AG04449 (cell line): ENCODE data around the gene PHF12.

Experiments used
- CTCF ChIA-PET: fragments of 350-600 bp; formaldehyde crosslinking; extraction: SDS; loops from one replicate; lab custom pipeline; 2021; ENCODE audit warnings: antibody characterized with exemption; lab: Yijun Ruan, JAX
- POLR2A ChIA-PET: fragments of 400-600, 350-600 bp; formaldehyde crosslinking; extraction: SDS; loops from one replicate; lab custom pipeline; 2020; ENCODE audit warnings: antibody characterized with exemption, inconsistent platforms; lab: Yijun Ruan, JAX
- DNase-seq: peaks from one replicate; pipeline ENCODE4 v3.0.0-alpha.2; 2010; ENCODE audit warnings: low read depth, low spot score
- H3K4me3 ChIP-seq: 2 replicates; pipeline ENCODE4 v1.5.1; 2011; ENCODE audit warnings: low read depth, mild to moderate bottlenecking, control low read depth, low read length
- CTCF ChIP-seq: IDR thresholded peaks from one replicate; pipeline ENCODE4 v1.5.1; 2011; ENCODE audit warnings: mild to moderate bottlenecking, moderate library complexity, low read length, control low read depth, inconsistent platforms; ENCODE audit not compliant: insufficient read depth; ENCODE audit errors: missing control alignments

PHF12 gene

GRCh38 chr17:28911411-28912045 lies 39.8 kb downstream of the PHF12 start:
- TF ChIP-seq CTCF, result no peak
- H3K4me3 ChIP-seq, result no peak overlapping the region
- DNase-seq, result no peak
- CTCF ChIA-PET, result interaction anchor here (1.3 to 8.9 kb wide), 8 partner anchors 7 to 205 kb away, joined by 3 to 89 read pairs (median 12); partner anchors contain the start of genes DHRS13, FLOT2, NEK8 and TLCD1
- POLR2A ChIA-PET, result interaction anchor here (0.6 kb wide), 1 partner anchor 34 kb away, joined by 4 read pairs; no protein-coding TSS in a partner anchor

GRCh38 chr17:28910534-28910933 lies 40.8 kb downstream of the PHF12 start:
- no peak overlapping the region for H3K4me3 ChIP-seq
- CTCF ChIA-PET, result interaction anchor here (0.6 to 8.9 kb wide), 14 partner anchors 8 to 214 kb away, joined by 3 to 89 read pairs (median 4); partner anchors contain the start of genes DHRS13, FLOT2, NEK8 and TLCD1
- no peak for DNase-seq
- POLR2A ChIA-PET, result interaction anchor here (0.6 kb wide), 1 partner anchor 34 kb away, joined by 4 read pairs; no protein-coding TSS in a partner anchor
- TF ChIP-seq CTCF, result no peak

GRCh38 chr17:28908640-28909167 lies 42.6 kb downstream of the PHF12 start:
- POLR2A ChIA-PET, result no interaction called here
- H3K4me3 ChIP-seq, result no peak overlapping the region
- no peak for DNase-seq
- CTCF ChIA-PET, result interaction anchor here (1.1 to 8.9 kb wide), 9 partner anchors 10 to 208 kb away, joined by 4 to 89 read pairs (median 11); partner anchors contain the start of genes FLOT2, NEK8 and TLCD1
- TF ChIP-seq CTCF, result no peak

- CTCF ChIA-PET, result interaction anchor here (1.0 to 8.9 kb wide), 11 partner anchors 8 to 209 kb away, joined by 4 to 89 read pairs (median 11); partner anchors contain the start of genes FLOT2, NEK8 and TLCD1
- no peak for TF ChIP-seq CTCF
- no peak overlapping the region for H3K4me3 ChIP-seq
- POLR2A ChIA-PET, result interaction anchor here (0.6 to 1.4 kb wide), 2 partner anchors 156 to 181 kb away, joined by 3 read pairs; no protein-coding TSS in a partner anchor
- DNase-seq, result no peak
Measured at GRCh38 chr17:28907709-28908475, 43.4 kb downstream of the PHF12 start.

GRCh38 chr17:28906706-28907438 lies 44.4 kb downstream of the PHF12 start:
- POLR2A ChIA-PET, result interaction anchor here (1.4 kb wide), 1 partner anchor 180 kb away, joined by 3 read pairs; no protein-coding TSS in a partner anchor
- no peak for DNase-seq

More at GRCh38 chr17:28906706-28907438, 44.4 kb downstream of the PHF12 start:
- CTCF ChIA-PET, result interaction anchor here (1.0 to 8.9 kb wide), 9 partner anchors 9 to 179 kb away, joined by 3 to 89 read pairs (median 11); partner anchors contain the start of genes FLOT2, NEK8 and TLCD1
- TF ChIP-seq CTCF, result no peak
- H3K4me3 ChIP-seq, result no peak overlapping the region
